ENCODE results near the gene NUTF2.

DNA sequence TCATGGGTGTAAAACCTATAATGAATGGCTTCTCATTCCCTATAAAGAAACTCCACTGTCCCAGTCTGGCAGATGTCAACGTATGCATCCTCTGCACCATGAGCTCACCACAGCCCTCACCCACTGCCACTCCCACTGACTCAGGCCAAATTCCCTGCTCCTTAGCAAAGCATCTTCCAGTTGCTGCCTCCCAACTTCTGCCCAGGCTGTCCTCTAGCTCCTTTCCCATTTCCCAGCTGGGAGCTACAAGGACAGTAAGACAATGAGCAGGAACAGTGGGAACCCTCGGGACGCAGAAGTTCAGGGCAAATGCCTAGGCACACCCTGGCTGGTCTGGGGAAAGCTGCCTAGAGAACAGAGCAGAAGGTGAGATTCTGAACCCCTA is 13.7 kb upstream of the NUTF2 start:
- TF ChIP-seq POLR2A (IDR thresholded peaks at IDR 0.05): no peak
- TF ChIP-seq, protein P1, sequence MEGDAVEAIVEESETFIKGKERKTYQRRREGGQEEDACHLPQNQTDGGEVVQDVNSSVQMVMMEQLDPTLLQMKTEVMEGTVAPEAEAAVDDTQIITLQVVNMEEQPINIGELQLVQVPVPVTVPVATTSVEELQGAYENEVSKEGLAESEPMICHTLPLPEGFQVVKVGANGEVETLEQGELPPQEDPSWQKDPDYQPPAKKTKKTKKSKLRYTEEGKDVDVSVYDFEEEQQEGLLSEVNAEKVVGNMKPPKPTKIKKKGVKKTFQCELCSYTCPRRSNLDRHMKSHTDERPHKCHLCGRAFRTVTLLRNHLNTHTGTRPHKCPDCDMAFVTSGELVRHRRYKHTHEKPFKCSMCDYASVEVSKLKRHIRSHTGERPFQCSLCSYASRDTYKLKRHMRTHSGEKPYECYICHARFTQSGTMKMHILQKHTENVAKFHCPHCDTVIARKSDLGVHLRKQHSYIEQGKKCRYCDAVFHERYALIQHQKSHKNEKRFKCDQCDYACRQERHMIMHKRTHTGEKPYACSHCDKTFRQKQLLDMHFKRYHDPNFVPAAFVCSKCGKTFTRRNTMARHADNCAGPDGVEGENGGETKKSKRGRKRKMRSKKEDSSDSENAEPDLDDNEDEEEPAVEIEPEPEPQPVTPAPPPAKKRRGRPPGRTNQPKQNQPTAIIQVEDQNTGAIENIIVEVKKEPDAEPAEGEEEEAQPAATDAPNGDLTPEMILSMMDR (IDR thresholded peaks at IDR 0.05): no peak

Data from lower leg skin (tissue), 3 donors.